Right ventricle myocardium inferior (tissue), 1 donor: ENCODE results near the gene ULK4. TPM values are rescaled to one million over a fixed set of nuclear protein-coding genes. Genes with fewer than 3 reads are reported as not detected.
"Not testable (repeated sequence)": the region's sequence is repeated elsewhere in the genome, so short reads cannot be mapped to it uniquely, and the experiment has no call there.

Source experiments
- ATAC-seq: fragments of 200-7000 bp; cut with Tn5 transposase; one replicate; pipeline ENCODE4 v1.9.1; 2020; ENCODE audit warnings: mild to moderate bottlenecking, moderate library complexity
- DNase-seq: peaks from one replicate; pipeline ENCODE4 v3.0.0; 2021; ENCODE audit errors: missing footprints
- intact Hi-C: fragments of 100-400 bp; cut with DNase I; formaldehyde crosslinking; loops from one replicate; pipeline ENCODE4 v1.11.0; 2022
- total RNA-seq: library from RNA; stranded (reverse); fragmentation: NEBNext Ultra II Directional; extraction: Animal tissue kit (Norgen Biotek cat#: 25700); gene quantifications from one replicate; pipeline ENCODE4 v1.2.1, GENCODE V29; 2021
- donor health status: DM: no; HTN: yes; CAD: no; lungs with severe emphysema.

The ULK4 gene
- total RNA-seq, 1 donor from 2014 or later, result 4.6 TPM

DNA sequence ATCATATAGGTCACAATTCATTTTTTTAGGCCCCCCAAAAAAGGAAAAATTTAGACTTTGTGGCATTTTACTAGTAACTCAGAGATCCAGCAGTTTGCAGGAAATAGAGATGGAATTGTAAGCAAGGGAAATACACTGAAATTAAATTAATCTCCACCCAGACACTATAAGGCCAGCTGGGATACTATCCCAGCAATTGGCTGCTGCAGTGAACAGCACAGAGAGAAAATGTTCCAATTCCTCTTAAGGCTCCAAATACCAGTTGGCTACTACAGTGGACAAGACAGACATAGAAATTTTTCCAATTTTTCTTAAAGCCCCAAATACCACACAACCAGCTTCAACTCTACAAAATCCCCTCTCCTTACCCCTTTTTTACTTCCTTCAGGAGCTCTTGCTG, 78.9 kb downstream of the ULK4 start:
- ATAC-seq (no peak), DNase-seq (no peak)
- intact Hi-C loops, result loop anchor here (5.0 kb wide), 1 partner anchor 1556 kb away; no protein-coding TSS in a partner anchor

DNA sequence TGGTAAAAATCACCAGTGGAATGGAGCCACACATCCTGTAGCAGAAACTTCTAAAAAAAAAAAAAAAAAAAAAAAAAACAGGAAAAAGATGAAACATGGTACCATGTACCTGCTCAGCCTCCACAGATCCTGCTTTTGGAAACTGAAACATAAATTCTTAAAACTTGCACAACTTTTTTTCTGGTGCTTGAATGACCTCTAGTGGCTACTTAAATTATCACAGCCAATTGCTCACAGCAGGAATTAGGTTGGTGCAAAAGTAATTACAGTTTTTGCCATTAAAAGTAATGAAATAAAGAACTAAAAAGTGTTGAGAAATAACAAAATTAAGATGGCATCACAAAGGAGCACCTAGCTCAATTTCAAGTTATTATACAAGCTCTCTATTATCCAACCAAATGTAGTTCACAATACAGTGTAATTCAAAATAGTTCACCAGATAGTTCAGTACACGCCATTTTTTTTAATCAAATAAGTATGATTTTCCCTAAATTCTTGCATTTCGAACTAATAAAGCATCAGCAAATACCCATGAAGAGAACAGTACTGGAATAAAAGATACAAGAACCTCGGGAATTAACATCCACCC, 80.6 kb downstream of the ULK4 start:
- ATAC-seq, result no peak

GRCh38 chr3:41880387-41880786, 81.5 kb downstream of the ULK4 start:
- no peak for DNase-seq
- ATAC-seq, result no peak
- intact Hi-C loops, result loop anchor here (5.0 kb wide), 1 partner anchor 1553 kb away; no protein-coding TSS in a partner anchor

More for the DNA sequence above, 80.6 kb downstream of the ULK4 start:
- DNase-seq, result no peak
- intact Hi-C loops, result loop anchor here (1.0 to 5.0 kb wide), 2 partner anchors 1301 to 1554 kb away; no protein-coding TSS in a partner anchor

GRCh38 chr3:41877741-41878140, 84.2 kb downstream of the ULK4 start:
- ATAC-seq, intact Hi-C loops, DNase-seq: not testable (repeated sequence)

GRCh38 chr3:41874022-41874421, 87.9 kb downstream of the ULK4 start:
- no peak for ATAC-seq
- no peak for DNase-seq
- intact Hi-C loops, result no loop called here

GRCh38 chr3:41872157-41872556, 89.7 kb downstream of the ULK4 start:
- DNase-seq (no peak), ATAC-seq (no peak)
- intact Hi-C loops, result no loop called here

- intact Hi-C loops, result no loop called here
- DNase-seq (no peak), ATAC-seq (no peak)
These were observed 94.4 kb downstream of the ULK4 start for GRCh38 chr3:41867533-41867932.

- DNase-seq (no peak), ATAC-seq (no peak)
- intact Hi-C loops, result no loop called here
These were observed 95.6 kb downstream of the ULK4 start for GRCh38 chr3:41866298-41866697.

DNA sequence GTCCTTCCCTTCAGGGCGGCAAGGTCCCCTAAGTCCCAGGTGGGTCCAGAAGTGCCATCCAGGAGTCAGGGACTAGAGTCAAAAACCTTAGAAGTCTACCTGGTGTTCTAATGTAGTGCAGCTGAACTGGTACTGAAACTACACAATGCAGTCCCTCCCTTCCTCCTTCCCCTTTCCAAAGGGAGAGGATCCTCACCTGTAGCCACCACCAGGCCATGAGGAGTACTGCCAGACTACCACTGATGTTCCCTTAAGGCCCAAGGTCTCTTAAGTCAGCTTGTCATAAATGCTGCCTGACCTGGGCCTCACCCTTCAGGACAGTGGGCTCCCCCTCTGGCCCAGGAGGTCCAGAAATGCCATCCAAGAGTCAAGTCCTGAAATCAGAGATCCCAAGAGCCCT, 98.9 kb downstream of the ULK4 start:
- no peak for ATAC-seq
- DNase-seq, result no peak
- intact Hi-C loops, result no loop called here

DNA sequence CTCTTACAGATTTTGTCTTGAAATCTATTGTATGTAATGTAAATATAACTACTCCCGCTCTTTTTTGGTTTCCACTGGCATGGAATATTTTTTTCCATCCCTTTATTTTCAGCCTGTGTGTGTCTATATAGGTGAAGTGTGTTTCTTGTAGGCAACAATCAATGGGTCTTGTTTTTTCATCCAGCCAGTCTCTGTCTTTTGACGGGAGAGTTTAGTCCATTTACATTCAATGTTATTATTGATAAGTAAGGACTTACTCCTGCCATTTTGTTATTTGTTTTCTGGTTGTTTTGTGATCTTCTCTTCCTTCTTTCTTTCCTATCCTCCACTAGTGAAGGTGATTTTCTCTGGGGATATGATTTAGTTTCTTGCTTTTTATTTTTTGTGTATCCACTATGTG, 101.4 kb downstream of the ULK4 start:
- DNase-seq, intact Hi-C loops, ATAC-seq: not testable (repeated sequence)

DNA sequence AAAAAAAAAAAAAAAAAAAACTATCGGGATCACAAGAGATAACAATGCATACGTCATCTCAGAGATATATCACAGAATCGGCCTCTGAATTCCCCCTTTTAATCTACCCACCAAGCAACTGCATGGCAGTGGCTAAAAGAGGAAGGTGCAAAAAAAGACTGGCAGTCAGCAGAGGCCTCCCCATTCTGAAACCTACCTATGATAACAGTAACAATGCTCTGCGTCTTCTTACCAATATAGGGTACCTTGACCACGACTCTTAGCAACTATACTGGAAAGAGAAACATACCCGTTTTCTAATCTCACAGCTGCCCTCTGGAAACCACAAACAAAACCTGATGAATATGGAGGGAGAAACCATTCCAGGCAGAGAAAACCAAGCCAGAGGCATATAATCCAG, 106.9 kb downstream of the ULK4 start:
- no peak for ATAC-seq
- no peak for DNase-seq
- intact Hi-C loops, result no loop called here

DNA sequence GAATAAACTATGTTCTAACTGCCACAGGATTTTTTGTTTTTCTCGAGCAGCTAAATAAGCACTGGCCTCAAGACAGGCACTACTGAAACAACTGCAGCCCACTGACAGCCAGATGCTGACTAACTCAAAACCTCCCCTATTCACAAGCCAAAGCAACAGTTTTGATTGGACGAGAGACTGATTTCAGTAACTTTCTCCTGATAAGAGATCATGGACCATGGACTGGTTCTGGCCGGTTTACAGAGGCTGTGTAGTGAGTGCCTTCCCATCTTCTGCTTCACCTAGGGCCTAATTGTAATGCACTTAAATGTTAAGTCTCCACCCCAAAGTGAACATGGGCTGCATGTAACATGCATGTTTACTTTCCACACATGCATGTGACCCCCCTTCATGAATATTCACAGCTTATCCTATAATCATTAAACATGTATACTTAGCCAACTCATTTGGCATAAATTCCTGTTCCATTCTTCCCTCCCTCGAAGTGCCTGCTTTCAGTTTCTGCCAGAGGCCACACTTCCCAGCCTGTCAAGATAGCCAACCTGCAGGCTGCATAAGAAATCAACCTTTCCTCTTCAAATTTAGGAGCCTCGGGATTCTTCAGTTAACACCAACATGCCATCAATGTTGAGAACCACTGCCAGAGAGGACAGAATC, 108.2 kb downstream of the ULK4 start:
- ATAC-seq (no peak), DNase-seq (no peak)
- intact Hi-C loops, result no loop called here

DNA sequence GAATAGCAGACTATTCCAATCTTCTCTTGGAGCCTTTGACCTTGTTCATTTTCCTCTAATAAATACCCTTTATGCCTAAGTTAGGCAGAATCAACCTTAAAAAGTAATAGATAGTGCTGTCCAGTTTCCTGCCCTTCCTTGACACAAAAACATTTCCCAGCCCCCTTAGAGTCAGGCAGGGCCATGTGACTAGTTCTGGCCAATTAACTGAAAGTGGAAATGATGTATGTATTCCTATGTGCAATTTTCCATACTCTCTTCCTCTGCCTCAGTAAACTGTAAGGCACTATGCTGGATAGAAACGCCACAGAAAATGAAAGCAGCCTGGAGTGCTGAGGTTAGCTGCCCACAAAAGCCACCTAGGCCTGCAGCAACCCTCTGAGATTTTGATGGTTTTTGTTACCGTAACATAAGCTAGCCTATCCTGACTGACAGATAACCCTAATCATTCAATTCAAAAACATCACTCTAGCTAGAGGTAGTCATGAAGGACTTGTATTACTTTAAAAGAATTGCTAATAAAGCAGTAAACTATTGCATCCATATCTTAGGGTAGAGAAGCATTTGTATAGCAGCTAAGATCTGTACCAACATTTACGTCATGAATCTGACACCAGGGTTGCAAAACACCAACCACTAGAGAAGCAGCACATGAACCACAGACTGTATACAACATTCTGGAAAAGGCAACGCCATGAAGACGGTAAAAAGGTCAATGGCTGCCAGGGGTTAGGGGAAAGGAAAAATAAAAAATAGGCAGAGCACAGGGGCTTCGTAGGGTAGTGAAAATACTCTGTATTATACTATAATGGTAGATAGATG, 112.9 kb downstream of the ULK4 start:
- ATAC-seq (no peak), DNase-seq (no peak)
- intact Hi-C loops, result no loop called here

- DNase-seq, result no peak
- ATAC-seq, result no peak
- intact Hi-C loops, result no loop called here
These were observed 114.2 kb downstream of the ULK4 start for GRCh38 chr3:41847679-41848078.

DNA sequence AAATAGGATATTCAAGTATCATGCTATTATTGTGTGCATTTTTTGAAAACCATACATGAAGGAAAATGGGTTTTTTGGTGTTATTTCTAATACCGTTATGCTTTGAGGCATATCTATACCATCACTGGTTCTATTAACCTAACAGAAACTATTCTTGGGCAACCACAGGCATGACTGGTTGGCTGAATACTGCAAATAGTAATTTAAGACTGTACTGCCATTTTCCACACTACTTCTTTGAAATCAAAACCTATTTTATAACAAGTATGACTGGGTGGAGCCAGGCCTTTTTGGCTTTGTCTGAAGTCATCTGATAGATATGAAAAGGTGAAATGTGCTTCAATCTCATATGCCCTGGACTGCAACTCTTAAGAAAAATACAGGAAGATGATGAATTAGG, 115.1 kb downstream of the ULK4 start:
- DNase-seq (no peak), ATAC-seq (no peak)
- intact Hi-C loops, result no loop called here

GRCh38 chr3:41845826-41846225, 116.1 kb downstream of the ULK4 start:
- intact Hi-C loops, result no loop called here
- ATAC-seq, result no peak
- DNase-seq, result no peak

GRCh38 chr3:41844256-41844655, 117.6 kb downstream of the ULK4 start:
- not testable (repeated sequence) for DNase-seq

DNA sequence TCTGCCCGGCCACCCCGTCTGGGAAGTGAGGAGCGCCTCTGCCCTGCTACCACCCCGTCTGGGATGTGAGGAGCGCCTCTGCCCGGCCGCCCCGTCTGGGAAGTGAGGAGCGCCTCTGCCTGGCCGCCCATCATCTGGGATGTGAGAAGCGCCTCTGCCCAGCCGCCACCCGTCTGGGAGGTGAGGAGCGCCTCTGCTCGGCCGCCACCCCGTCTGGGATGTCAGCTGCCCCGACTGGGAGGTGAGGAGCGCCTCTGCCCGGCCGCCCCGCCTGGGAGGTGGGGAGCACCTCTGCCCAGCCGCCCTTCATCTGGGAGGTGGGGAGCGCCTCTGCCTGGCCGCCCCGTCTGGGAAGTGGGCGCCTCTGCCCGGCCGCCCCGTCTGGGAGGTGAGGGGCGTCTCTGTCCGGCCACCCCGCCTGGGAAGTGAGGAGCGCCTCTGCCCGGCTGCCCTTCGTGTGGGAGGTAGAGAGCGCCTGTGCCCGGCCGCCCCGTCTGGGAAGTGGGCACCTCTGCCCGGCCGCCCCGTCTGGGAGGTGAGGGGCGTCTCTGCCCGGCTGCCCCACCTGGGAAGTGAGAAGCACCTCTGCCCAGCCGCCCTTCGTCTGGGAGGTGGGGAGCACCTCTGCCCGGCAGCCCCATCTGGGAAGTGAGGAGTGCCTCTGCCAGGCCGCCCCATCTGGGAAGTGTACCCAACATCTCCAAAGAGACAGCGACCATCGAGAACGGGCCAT, 120.8 kb downstream of the ULK4 start:
- ATAC-seq, intact Hi-C loops, DNase-seq: not testable (repeated sequence)

More at GRCh38 chr3:41844256-41844655, 117.6 kb downstream of the ULK4 start:
- intact Hi-C loops, ATAC-seq: not testable (repeated sequence)
